A549 (cell line): ENCODE measurements around the gene PNPO. TPM values are rescaled to one million over a fixed set of nuclear protein-coding genes. Genes with fewer than 3 reads are reported as not detected.

Experiments used
- ATAC-seq, 2 experiments: fragments of 200-7000 bp in 1 of 2; fragments of >200 bp in 1 of 2; cut with Nextera tagmentation in 1 of 2; cut with Tn5 transposase in 1 of 2; 3 replicates each; pipeline versions ENCODE4 v1.8.0 to v1.9.1; 2018 to 2020; ENCODE audit warnings: mild to moderate bottlenecking in 1 of 2, moderate library complexity in 1 of 2
- CTCF ChIA-PET: fragments of 300-600 bp; sonication (Branson Sonifier 250); formaldehyde crosslinking; extraction: SDS; loops from one replicate; lab custom pipeline; 2021; ENCODE audit warnings: antibody characterized with exemption, inconsistent platforms; lab: Yijun Ruan, JAX
- POLR2A ChIA-PET: fragments of 350-600 bp; formaldehyde crosslinking; extraction: SDS; loops from one replicate; lab custom pipeline; 2021; ENCODE audit warnings: antibody characterized with exemption, inconsistent platforms; lab: Yijun Ruan, JAX
- DNase-seq, 2 experiments: peaks; one replicate each; pipeline versions ENCODE4 v3.0.0 to v3.0.0-alpha.2; 2011 to 2016; ENCODE audit warnings: low read depth in 1 of 2, low spot score in 1 of 2
- FAIRE-seq: peaks from 2 replicates; lab custom pipeline; 2011; peaks lifted over from hg19 to GRCh38; lab: Jason Lieb, UNC
- H3K27ac ChIP-seq, 2 experiments: fragments of >200 bp; sonication (Bioruptor Twin); formaldehyde crosslinking; 3 replicates each; pipeline ENCODE4 v1.5.1; 2016 to 2017
- H3K4me1 ChIP-seq: fragments of >200 bp; sonication (Bioruptor Twin); formaldehyde crosslinking; 3 replicates; pipeline ENCODE4 v1.6.1; 2016
- H3K4me2 ChIP-seq: fragments of >200 bp; sonication (Bioruptor Twin); formaldehyde crosslinking; 3 replicates; pipeline ENCODE4 v1.6.1; 2016
- H3K4me3 ChIP-seq: fragments of >200 bp; sonication (Bioruptor Twin); formaldehyde crosslinking; 3 replicates; pipeline ENCODE4 v1.5.1; 2016
- H3K9me3 ChIP-seq: fragments of >200 bp; sonication (Bioruptor Twin); formaldehyde crosslinking; 3 replicates; pipeline ENCODE4 v1.6.1; 2016
- CBX2 ChIP-seq: fragments of 200-600 bp; sonication (generic); IDR thresholded peaks from 2 replicates; pipeline ENCODE4 v1.6.1; 2016; ENCODE audit warnings: low read depth, mild to moderate bottlenecking, borderline replicate concordance
- CEBPB ChIP-seq, 2 experiments: fragments of >200 bp in 1 of 2; sonication (Bioruptor Twin) in 1 of 2; formaldehyde crosslinking in 1 of 2; IDR thresholded peaks; 2 replicates each; pipeline ENCODE4 v1.6.1; 2012 to 2016
- CHD2 ChIP-seq: fragments of 150-350 bp; IDR thresholded peaks from 2 replicates; pipeline ENCODE4 v1.6.1; 2014; ENCODE audit warnings: low read length; ENCODE audit not compliant: partially characterized antibody
- CHD4 ChIP-seq: fragments of 200-600 bp; sonication (generic); IDR thresholded peaks from 2 replicates; pipeline ENCODE4 v1.6.1; 2016; ENCODE audit warnings: antibody characterized with exemption, mild to moderate bottlenecking, borderline replicate concordance
- E2F6 ChIP-seq: IDR thresholded peaks from 2 replicates; pipeline ENCODE4 v1.6.1; 2012; ENCODE audit warnings: low read depth, borderline replicate concordance
- EP300 ChIP-seq, 2 experiments: fragments of >200 bp; sonication (Bioruptor Twin); formaldehyde crosslinking; IDR thresholded peaks; 2 replicates in 1 of 2; 3 replicates in 1 of 2; pipeline ENCODE4 v1.6.1; 2016 to 2017
- ESRRA ChIP-seq: fragments of 150-350 bp; IDR thresholded peaks from 2 replicates; pipeline ENCODE4 v1.6.1; 2014; ENCODE audit warnings: mild to moderate bottlenecking, low read length, borderline replicate concordance
- FOSB ChIP-seq: fragments of 250-450 bp; sonication (Bioruptor Pico); IDR thresholded peaks from 2 replicates; pipeline ENCODE4 v1.5.0; 2020; ENCODE audit warnings: mild to moderate bottlenecking, moderate library complexity
- FOSL2 ChIP-seq, 2 experiments: fragments of 450-650 bp in 1 of 2; fragments of >200 bp in 1 of 2; sonication (Bioruptor Twin) in 1 of 2; formaldehyde crosslinking; IDR thresholded peaks; 2 replicates each; pipeline versions ENCODE4 v1.5.0 to v1.6.1; 2016 to 2020; ENCODE audit warnings: mild to moderate bottlenecking in 1 of 2, moderate library complexity in 1 of 2
- GATA3 ChIP-seq: IDR thresholded peaks from 2 replicates; pipeline ENCODE4 v1.6.1; 2012; ENCODE audit warnings: borderline replicate concordance
- HEYL ChIP-seq: fragments of 250-450 bp; sonication (Bioruptor Pico); IDR thresholded peaks from 2 replicates; pipeline ENCODE4 v1.8.0; 2021; ENCODE audit warnings: mild to moderate bottlenecking, moderate library complexity
- HOXA7 ChIP-seq: fragments of 250-450 bp; sonication (Bioruptor Pico); IDR thresholded peaks from 2 replicates; pipeline ENCODE4 v1.5.0; 2020; ENCODE audit warnings: mild to moderate bottlenecking, moderate library complexity
- HOXB13 ChIP-seq: fragments of 250-450 bp; sonication (Bioruptor Pico); IDR thresholded peaks from 2 replicates; pipeline ENCODE4 v1.5.0; 2020; ENCODE audit warnings: low read depth, mild to moderate bottlenecking, moderate library complexity
- HOXB5 ChIP-seq: fragments of 250-450 bp; sonication (Bioruptor Pico); IDR thresholded peaks from 2 replicates; pipeline ENCODE4 v1.5.0; 2020; ENCODE audit warnings: mild to moderate bottlenecking, moderate library complexity
- JUN ChIP-seq, 2 experiments: fragments of >200 bp; sonication (Bioruptor Twin); formaldehyde crosslinking; IDR thresholded peaks; 2 replicates in 1 of 2; 3 replicates in 1 of 2; pipeline ENCODE4 v1.6.1; 2016 to 2017
- KDM1A ChIP-seq: fragments of 200-600 bp; sonication (generic); IDR thresholded peaks from 2 replicates; pipeline ENCODE4 v1.6.1; 2016; ENCODE audit warnings: low read depth, mild to moderate bottlenecking
- KDM5A ChIP-seq: fragments of 200-600 bp; sonication (generic); IDR thresholded peaks from 2 replicates; pipeline ENCODE4 v1.6.1; 2016; ENCODE audit warnings: antibody characterized with exemption, mild to moderate bottlenecking
- MAFK ChIP-seq: fragments of 450-650 bp; IDR thresholded peaks from 2 replicates; pipeline ENCODE4 v1.6.1; 2014; ENCODE audit not compliant: partially characterized antibody
- MAX ChIP-seq: IDR thresholded peaks from 2 replicates; pipeline ENCODE4 v1.6.1; 2012
- MAZ ChIP-seq: fragments of 150-350 bp; IDR thresholded peaks from 2 replicates; pipeline ENCODE4 v1.6.1; 2014; ENCODE audit warnings: antibody characterized with exemption, low read depth, low read length, borderline replicate concordance
- MYC ChIP-seq: IDR thresholded peaks from 2 replicates; pipeline ENCODE4 v1.6.1; 2012; ENCODE audit warnings: mild to moderate bottlenecking, inconsistent platforms, low read length, improper control_type of control experiment, borderline replicate concordance
- NFE2L2 ChIP-seq: fragments of 150-350 bp; conservative IDR thresholded peaks from 2 replicates; pipeline ENCODE4 v1.6.1; 2014; ENCODE audit warnings: low read length
- NPAS2 ChIP-seq: fragments of 250-450 bp; sonication (Bioruptor Pico); IDR thresholded peaks from 2 replicates; pipeline ENCODE4 v1.8.0; 2022; ENCODE audit warnings: mild to moderate bottlenecking, moderate library complexity, borderline replicate concordance
- NR3C1 ChIP-seq: fragments of >200 bp; sonication (Bioruptor Twin); formaldehyde crosslinking; IDR thresholded peaks from 3 replicates; pipeline ENCODE4 v1.6.1; 2017
- PBX3 ChIP-seq: IDR thresholded peaks from 2 replicates; pipeline ENCODE4 v1.6.1; 2012
- PHF8 ChIP-seq: fragments of 200-600 bp; sonication (generic); IDR thresholded peaks from 2 replicates; pipeline ENCODE4 v1.6.1; 2016; ENCODE audit warnings: low read depth, mild to moderate bottlenecking, antibody characterized with exemption, moderate library complexity, borderline replicate concordance
- POLR2AphosphoS2 ChIP-seq: conservative IDR thresholded peaks from 2 replicates; pipeline ENCODE4 v1.6.1; 2012; ENCODE audit warnings: low read length, improper control_type of control experiment, inconsistent platforms
- RFX5 ChIP-seq: fragments of 450-650 bp; IDR thresholded peaks from 2 replicates; pipeline ENCODE4 v1.7.1; 2014; ENCODE audit warnings: antibody characterized with exemption, mild to moderate bottlenecking, moderate library complexity
- SMC3 ChIP-seq: fragments of >200 bp; sonication (Bioruptor Twin); formaldehyde crosslinking; IDR thresholded peaks from 3 replicates; pipeline ENCODE4 v1.6.1; 2018; ENCODE audit warnings: inconsistent platforms
- SREBF2 ChIP-seq: fragments of 450-650 bp; IDR thresholded peaks from 2 replicates; pipeline ENCODE4 v1.6.1; 2014; ENCODE audit warnings: mild to moderate bottlenecking, moderate library complexity
- ZC3H11A ChIP-seq: fragments of 450-650 bp; IDR thresholded peaks from 2 replicates; pipeline ENCODE4 v1.6.1; 2014; ENCODE audit warnings: antibody characterized with exemption, mild to moderate bottlenecking
- ZFP36 ChIP-seq: fragments of 450-650 bp; IDR thresholded peaks from 2 replicates; pipeline ENCODE4 v1.6.1; 2014; ENCODE audit warnings: borderline replicate concordance; ENCODE audit not compliant: partially characterized antibody
- ZNF302 ChIP-seq: fragments of 250-450 bp; sonication (Bioruptor Pico); IDR thresholded peaks from 2 replicates; pipeline ENCODE4 v1.9.0; 2021; ENCODE audit warnings: inconsistent platforms, mild to moderate bottlenecking, moderate library complexity
- WGBS: methylation state at CpG from one replicate; pipeline ENCODE4 v1.1.6; 2017; ENCODE audit errors: missing lambda C conversion rate; 5-methylcytosine and 5-hydroxymethylcytosine counted together
- polyA plus RNA-seq, 4 experiments: library from polyadenylated mRNA; depleted of rRNA in 3 of 4; stranded (reverse); fragments of >200 nt; fragmentation: RNase III in 1 of 4; extraction: RNeasy Plus Mini Kit Qiagen cat#74134 plus additional on column Dnase treatment in 1 of 4; gene quantifications; 2 replicates in 3 of 4; 3 replicates in 1 of 4; pipeline ENCODE4 v1.2.3, GENCODE V29; 2011 to 2017
- TF ChIP-seq, protein P1 (sequence below): fragments of >200 bp; sonication (Bioruptor Twin); formaldehyde crosslinking; IDR thresholded peaks from 2 replicates; pipeline ENCODE4 v1.6.1; 2016

Gene PNPO
- polyA plus RNA-seq, 2 of the 4 experiments (the other 2 are of a cell fraction), result 29.5 to 40.8 TPM

GRCh38 chr17:47916489-47917208 lies 24.7 kb upstream of the PNPO start:
- no peak overlapping the region for H3K4me3 ChIP-seq
- ChIA-PET CTCF (interaction anchor here (0.6 to 2.2 kb wide), 9 partner anchors 11 to 101 kb away, joined by 3 to 9 read pairs (median 4); partner anchors contain the start of gene CDK5RAP3), POLR2A (interaction anchor here (0.9 to 1.5 kb wide), 2 partner anchors 21 to 85 kb away, joined by 4 to 5 read pairs; partner anchors contain the start of genes LRRC46, MRPL10 and SP2)
- H3K4me1 ChIP-seq, result 0 out of 3 replicates have a peak, but pooled peaks cover 3% of the 10 kb centered on the region
- no peak for DNase-seq
- H3K4me2 ChIP-seq, result no peak overlapping the region
- no peak for FAIRE-seq
- H3K27ac ChIP-seq, result no peak overlapping the region
- WGBS, result 89% methylated on average over 19 of the region's 19 CpGs
- no peak for TF ChIP-seq HOXA7 (CRISPR knock-in tag)
- no peak for TF ChIP-seq NR3C1
- TF ChIP-seq E2F6, result no peak
- TF ChIP-seq ESRRA, result no peak
- TF ChIP-seq HEYL (CRISPR knock-in tag), result no peak
- no peak for TF ChIP-seq FOSL2 (IDR thresholded peaks at IDR 0.05)
- no peak for TF ChIP-seq FOSL2 (CRISPR knock-in tag; IDR thresholded peaks at IDR 0.05)
- TF ChIP-seq CEBPB (IDR thresholded peaks at IDR 0.05), result no peak
- no peak for TF ChIP-seq PHF8
- TF ChIP-seq, protein P1, sequence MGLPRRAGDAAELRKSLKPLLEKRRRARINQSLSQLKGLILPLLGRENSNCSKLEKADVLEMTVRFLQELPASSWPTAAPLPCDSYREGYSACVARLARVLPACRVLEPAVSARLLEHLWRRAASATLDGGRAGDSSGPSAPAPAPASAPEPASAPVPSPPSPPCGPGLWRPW, result no peak
- TF ChIP-seq ZFP36, result no peak
- TF ChIP-seq JUN (IDR thresholded peaks at IDR 0.05), result no peak
- no peak for TF ChIP-seq RFX5
- TF ChIP-seq KDM5A, result no peak
- TF ChIP-seq MYC, result no peak
- TF ChIP-seq HOXB13, result no peak
- no peaks in the 10 kb centered on the region for H3K9me3 ChIP-seq
- no peak for ATAC-seq

- Histone ChIP-seq H3K9me3 (no peaks in the 10 kb centered on the region), H3K27ac (no peak overlapping the region), H3K4me2 (no peak overlapping the region)
- WGBS, result 78% methylated on average over 2 of the region's 2 CpGs
- DNase-seq (no peak), ATAC-seq (no peak)
- ChIA-PET CTCF (interaction anchor here (1.6 to 2.2 kb wide), 3 partner anchors 12 to 30 kb away, joined by 7 to 9 read pairs (median 7); no protein-coding TSS in a partner anchor), POLR2A (no interaction called here)
- no peak for TF ChIP-seq MAX
- TF ChIP-seq HOXB13, result no peak
- TF ChIP-seq ESRRA, result no peak
- TF ChIP-seq HOXB5 (CRISPR knock-in tag), result no peak
- no peak for TF ChIP-seq KDM5A
- TF ChIP-seq EP300 (IDR thresholded peaks at IDR 0.05), result no peak
- TF ChIP-seq HOXA7 (CRISPR knock-in tag), result no peak
- no peak for TF ChIP-seq PHF8
- TF ChIP-seq NFE2L2, result no peak
- TF ChIP-seq ZC3H11A, result no peak
- TF ChIP-seq POLR2AphosphoS2, result no peak
- TF ChIP-seq, all 56 proteins: peak for 0
- H3K4me1 ChIP-seq, result 0 out of 3 replicates have a peak, but pooled peaks cover under 1% of the 10 kb centered on the region
- no peak overlapping the region for H3K4me3 ChIP-seq
- FAIRE-seq, result no peak
These were observed 23.8 kb upstream of the PNPO start for GRCh38 chr17:47917581-47917980.

GRCh38 chr17:47918006-47918405 lies 23.4 kb upstream of the PNPO start:
- no peak for ATAC-seq
- DNase-seq, result no peak
- FAIRE-seq, result no peak
- 87% methylated on average over 2 of the region's 2 CpGs for WGBS
- Histone ChIP-seq H3K27ac (no peak overlapping the region), H3K4me2 (no peak overlapping the region), H3K9me3 (no peaks in the 10 kb centered on the region), H3K4me3 (no peak overlapping the region), H3K4me1 (no peaks in the 10 kb centered on the region)
- CTCF ChIA-PET, result interaction anchor here (0.8 to 2.7 kb wide), 6 partner anchors 10 to 30 kb away, joined by 3 to 12 read pairs (median 4); no protein-coding TSS in a partner anchor
- POLR2A ChIA-PET, result interaction anchor here (1.0 kb wide), 1 partner anchor 22 kb away, joined by 3 read pairs; the partner anchor contains the start of gene SP2
- TF ChIP-seq ZNF302 (no peak), CBX2 (no peak), HOXB13 (no peak), SMC3 (no peak), CHD4 (no peak), GATA3 (no peak), SREBF2 (no peak), HOXB5 (CRISPR knock-in tag) (no peak), MAZ (no peak), NPAS2 (CRISPR knock-in tag) (no peak), MAFK (no peak), KDM1A (no peak), PBX3 (no peak), CHD2 (no peak), FOSB (CRISPR knock-in tag) (no peak)
